A673 (cell line): ENCODE measurements around the gene COPS9. TPM values are rescaled to one million over a fixed set of nuclear protein-coding genes. Genes with fewer than 3 reads are reported as not detected.

Source experiments
- BruUV-seq: library from RNA; stranded (reverse); fragments of 400-500 nt; replicated peaks from 2 replicates; lab custom pipeline; 2021; lab: Mats Ljungman, UMichigan
- CTCF ChIA-PET: fragments of 300-600 bp; sonication (Branson Sonifier 250); formaldehyde crosslinking; loops from one replicate; lab custom pipeline; 2022; ENCODE audit warnings: antibody characterized with exemption; lab: Charles Lee
- POLR2A ChIA-PET: fragments of 300-600 bp; sonication (Branson Sonifier 250); formaldehyde crosslinking; loops from one replicate; lab custom pipeline; 2022; ENCODE audit warnings: antibody characterized with exemption; ENCODE audit not compliant: low non-redundant PET; lab: Charles Lee
- DNase-seq: peaks from one replicate; pipeline ENCODE4 v3.0.0-alpha.2; 2015; ENCODE audit warnings: low spot score
- H3K27ac ChIP-seq: fragments of 200-600 bp; sonication (generic); 2 replicates; pipeline ENCODE4 v1.5.1; 2016; ENCODE audit warnings: mixed run types, low read depth, mild to moderate bottlenecking, mixed read lengths, antibody characterized with exemption, low read length; ENCODE audit not compliant: poor library complexity, severe bottlenecking
- H3K27me3 ChIP-seq: fragments of 200-600 bp; sonication (generic); replicated peaks from 2 replicates; pipeline ENCODE4 v1.6.1; 2017; ENCODE audit warnings: mixed run types, low read depth, mild to moderate bottlenecking, mixed read lengths, antibody characterized with exemption, low read length; ENCODE audit not compliant: insufficient read depth, poor library complexity
- H3K36me3 ChIP-seq: fragments of 200-600 bp; sonication (generic); 2 replicates; pipeline ENCODE4 v1.6.1; 2016; ENCODE audit warnings: mixed run types, mild to moderate bottlenecking, mixed read lengths, antibody characterized with exemption, low read length; ENCODE audit not compliant: insufficient read depth, poor library complexity, severe bottlenecking
- H3K4me1 ChIP-seq: fragments of 200-600 bp; sonication (generic); 2 replicates; pipeline ENCODE4 v1.6.1; 2017; ENCODE audit warnings: mixed run types, mild to moderate bottlenecking, mixed read lengths, antibody characterized with exemption, low read length; ENCODE audit not compliant: insufficient read depth, poor library complexity, severe bottlenecking
- H3K4me3 ChIP-seq: fragments of 200-600 bp; sonication (generic); 2 replicates; pipeline ENCODE4 v1.5.1; 2016; ENCODE audit warnings: low read depth, mixed run types, mild to moderate bottlenecking, mixed read lengths, low read length; ENCODE audit not compliant: poor library complexity, severe bottlenecking
- H3K9me3 ChIP-seq: fragments of 200-600 bp; sonication (generic); 2 replicates; pipeline ENCODE4 v1.6.1; 2016; ENCODE audit warnings: mixed run types, low read depth, mild to moderate bottlenecking, mixed read lengths, antibody characterized with exemption, low read length; ENCODE audit not compliant: poor library complexity, severe bottlenecking
- CTCF ChIP-seq: fragments of 300-800, 200-600 bp; sonication (generic); conservative IDR thresholded peaks from 2 replicates; pipeline ENCODE4 v1.5.1; 2017; ENCODE audit warnings: low read depth, mild to moderate bottlenecking, antibody characterized with exemption, low read length, moderate library complexity, mixed read lengths
- EZH2 ChIP-seq: fragments of 200-600 bp; sonication (generic); IDR thresholded peaks from 2 replicates; pipeline ENCODE4 v1.6.1; 2017; ENCODE audit warnings: borderline replicate concordance, low read depth, mild to moderate bottlenecking, mixed read lengths, antibody characterized with exemption, low read length; ENCODE audit not compliant: poor library complexity, severe bottlenecking
- intact Hi-C: fragments of 100-400 bp; cut with micrococcal nuclease; formaldehyde crosslinking; loops from one replicate; pipeline ENCODE4 v1.10.0; 2022; ENCODE audit not compliant: unreplicated experiment
- total RNA-seq: library from RNA; stranded (reverse); gene quantifications from 2 replicates; pipeline ENCODE4 v1.2.3, GENCODE V29; 2021

Gene COPS9
- total RNA-seq, 1 experiment from 2014 or later: 136 TPM

- ChIA-PET CTCF (no interaction called here), POLR2A (no interaction called here)
- no TSS peak for BruUV-seq
- H3K27ac ChIP-seq: no peak overlapping the region
- H3K4me3 ChIP-seq: no peak overlapping the region
- H3K36me3 ChIP-seq: no peaks in the 10 kb centered on the region
- no peaks in the 10 kb centered on the region for H3K9me3 ChIP-seq
- no peak for TF ChIP-seq CTCF
- no peak for TF ChIP-seq EZH2
- intact Hi-C loops: no loop called here
- no peak for DNase-seq
- no peaks in the 10 kb centered on the region for H3K4me1 ChIP-seq
- peaks cover 50% of the 10 kb centered on the region for H3K27me3 ChIP-seq
Measured at GRCh38 chr2:240174496-240174895, 38.4 kb upstream of the COPS9 start.

- Histone ChIP-seq H3K9me3 (no peaks in the 10 kb centered on the region), H3K4me1 (no peaks in the 10 kb centered on the region), H3K4me3 (no peak overlapping the region), H3K27ac (no peak overlapping the region), H3K27me3 (peaks cover 43% of the 10 kb centered on the region), H3K36me3 (no peaks in the 10 kb centered on the region)
- TF ChIP-seq EZH2 (no peak), CTCF (no peak)
- no peak for DNase-seq
- ChIA-PET CTCF (no interaction called here), POLR2A (no interaction called here)
- no TSS peak for BruUV-seq
- intact Hi-C loops: no loop called here
Measured at GRCh38 chr2:240172071-240172895, 36.2 kb upstream of the COPS9 start.

GRCh38 chr2:240170883-240171282, 34.8 kb upstream of the COPS9 start:
- Histone ChIP-seq H3K4me3 (no peak overlapping the region), H3K4me1 (no peaks in the 10 kb centered on the region), H3K9me3 (no peaks in the 10 kb centered on the region), H3K36me3 (no peaks in the 10 kb centered on the region), H3K27me3 (peaks cover 42% of the 10 kb centered on the region), H3K27ac (no peak overlapping the region)
- intact Hi-C loops: no loop called here
- no TSS peak for BruUV-seq
- ChIA-PET CTCF (no interaction called here), POLR2A (no interaction called here)
- DNase-seq: no peak
- TF ChIP-seq CTCF (no peak), EZH2 (no peak)
